Liver (tissue), 9 donors: Measurements from ENCODE around the gene LMOD1. TPM values are rescaled to one million over a fixed set of nuclear protein-coding genes. Genes with fewer than 3 reads are reported as not detected.
"Not testable (repeated sequence)": the region's sequence is repeated elsewhere in the genome, so short reads cannot be mapped to it uniquely, and the experiment has no call there.

Source experiments
- DNase-seq: peaks from one replicate; pipeline ENCODE4 v3.0.0-alpha.2; 2017; ENCODE audit warnings: low spot score
- H3K27ac ChIP-seq, 2 donors: one replicate each; pipeline ENCODE4 v1.7.0; 2013; ENCODE audit warnings: inconsistent platforms in 2 of 2, low read length in 2 of 2, control low read depth in 1 of 2, low read depth in 1 of 2, mild to moderate bottlenecking in 1 of 2
- H3K27me3 ChIP-seq, 4 donors: one replicate each; pipeline versions ENCODE4 v1.6.1 to v1.7.0; 2013; ENCODE audit warnings: low read length in 3 of 4, inconsistent platforms in 1 of 4, mild to moderate bottlenecking in 1 of 4, moderate library complexity in 1 of 4; ENCODE audit not compliant: control insufficient read depth in 4 of 4, insufficient read depth in 4 of 4
- H3K36me3 ChIP-seq, 4 donors: one replicate each; pipeline versions ENCODE4 v1.6.1 to v1.7.0; 2013; ENCODE audit warnings: low read length in 3 of 4, mild to moderate bottlenecking in 3 of 4, low read depth in 1 of 4, moderate library complexity in 1 of 4; ENCODE audit not compliant: control insufficient read depth in 4 of 4, insufficient read depth in 3 of 4
- H3K4me1 ChIP-seq, 4 donors: one replicate each; pipeline versions ENCODE4 v1.6.1 to v1.7.0; 2013; ENCODE audit warnings: low read length in 3 of 4, mild to moderate bottlenecking in 3 of 4, moderate library complexity in 1 of 4; ENCODE audit not compliant: control insufficient read depth in 4 of 4, insufficient read depth in 4 of 4
- H3K4me3 ChIP-seq, 3 donors: one replicate each; pipeline versions ENCODE4 v1.6.1 to v1.7.0; 2013; ENCODE audit warnings: low read length in 3 of 3, control low read depth in 1 of 3, low read depth in 1 of 3, mild to moderate bottlenecking in 1 of 3
- H3K9ac ChIP-seq, 2 donors: one replicate each; pipeline ENCODE4 v1.7.0; 2013; ENCODE audit warnings: low read length in 2 of 2, mild to moderate bottlenecking in 2 of 2, moderate library complexity in 2 of 2, control low read depth in 1 of 2, low read depth in 1 of 2
- H3K9me3 ChIP-seq, 4 donors: one replicate each; pipeline versions ENCODE4 v1.6.1 to v1.7.0; 2013; ENCODE audit warnings: low read length in 3 of 4; ENCODE audit not compliant: control insufficient read depth in 4 of 4
- EGR1 ChIP-seq, 2 donors: IDR thresholded peaks; 2 replicates each; pipeline ENCODE4 v1.6.1; 2016 to 2018; ENCODE audit warnings: antibody characterized with exemption in 2 of 2, low read depth in 2 of 2
- FOXA1 ChIP-seq: IDR thresholded peaks from 2 replicates; pipeline ENCODE4 v1.6.1; 2016; ENCODE audit warnings: antibody characterized with exemption
- HNF4A ChIP-seq, 2 donors: conservative IDR thresholded peaks; 2 replicates each; pipeline ENCODE4 v1.6.1; 2016; ENCODE audit warnings: antibody characterized with exemption in 2 of 2, mild to moderate bottlenecking in 2 of 2
- HNF4G ChIP-seq: IDR thresholded peaks from 2 replicates; pipeline ENCODE4 v1.6.1; 2016; ENCODE audit warnings: antibody characterized with exemption
- JUND ChIP-seq, 2 donors: IDR thresholded peaks; 2 replicates each; pipeline ENCODE4 v1.6.1; 2016; ENCODE audit warnings: antibody characterized with exemption in 2 of 2
- NR2F2 ChIP-seq: IDR thresholded peaks from 2 replicates; pipeline ENCODE4 v1.6.1; 2016; ENCODE audit warnings: antibody characterized with exemption
- RAD21 ChIP-seq, 2 donors: IDR thresholded peaks; 2 replicates each; pipeline ENCODE4 v1.6.1; 2016; ENCODE audit warnings: antibody characterized with exemption in 2 of 2, mild to moderate bottlenecking in 2 of 2
- RXRA ChIP-seq, 2 donors: IDR thresholded peaks; 2 replicates each; pipeline ENCODE4 v1.6.1; 2017 to 2018; ENCODE audit warnings: antibody characterized with exemption in 2 of 2, mild to moderate bottlenecking in 1 of 2
- SP1 ChIP-seq: IDR thresholded peaks from 2 replicates; pipeline ENCODE4 v1.6.1; 2018; ENCODE audit warnings: antibody characterized with exemption, mild to moderate bottlenecking
- TAF1 ChIP-seq: conservative IDR thresholded peaks from 2 replicates; pipeline ENCODE4 v1.6.1; 2016; ENCODE audit warnings: antibody characterized with exemption, mild to moderate bottlenecking
- YY1 ChIP-seq: IDR thresholded peaks from 2 replicates; pipeline ENCODE4 v1.6.1; 2016; ENCODE audit warnings: antibody characterized with exemption, mild to moderate bottlenecking
- ZBTB33 ChIP-seq: IDR thresholded peaks from 2 replicates; pipeline ENCODE4 v1.6.1; 2016; ENCODE audit warnings: antibody characterized with exemption
- WGBS: extraction: QIAGEN DNeasy Blood & Tissue Kit; methylation state at CpG from one replicate; pipeline ENCODE4 v1.1.7; 2013; 5-methylcytosine and 5-hydroxymethylcytosine counted together
- polyA plus RNA-seq, 2 donors: library from polyadenylated mRNA; stranded (reverse) in 1 of 2; unstranded in 1 of 2; fragments of 200-250 nt in 1 of 2; fragments of >200 nt in 1 of 2; fragmentation: Nextera tagmentation in 1 of 2; extraction: Ambion mirVana in 1 of 2; gene quantifications; one replicate each; pipeline versions ENCODE4 v1.2.1 to v1.2.3, GENCODE V29; 2013 to 2015
- total RNA-seq, 2 donors: library from RNA; depleted of rRNA; stranded (reverse); fragments of >200 nt; gene quantifications; one replicate each; pipeline ENCODE4 v1.2.3, GENCODE V29; 2014
- TF ChIP-seq, protein P1 (sequence below): IDR thresholded peaks from 2 replicates; pipeline ENCODE4 v1.6.1; 2016; ENCODE audit warnings: antibody characterized with exemption
- TF ChIP-seq, protein P2 (sequence below): fragments of 150-350 bp; IDR thresholded peaks from 2 replicates; pipeline ENCODE4 v1.5.1; 2017; ENCODE audit warnings: improper control_type of control experiment, low read depth, low read length; ENCODE audit not compliant: missing input control
- donor health status: healthy.
- donor health status: healthy.
- donor health status: healthy.
- donor health status: healthy.
- donor health status: healthy.

The LMOD1 gene
- total and polyA plus RNA-seq, 4 donors = 0.14 to 4.4 (median 2.2) TPM

GRCh38 chr1:201903135-201903534, 43.2 kb downstream of the LMOD1 start:
- H3K4me3 ChIP-seq = no peak overlapping the region
- peaks cover 2 to 19% (median 9%) of the 10 kb centered on the region in 4 donors for H3K4me1 ChIP-seq
- no peak for DNase-seq
- H3K36me3 ChIP-seq = no peaks in the 10 kb centered on the region
- peak; percentile 79 for TF ChIP-seq NR2F2
- no peak for TF ChIP-seq HNF4G
- no peak overlapping the region for H3K27ac ChIP-seq
- no peaks in the 10 kb centered on the region for H3K27me3 ChIP-seq
- no peaks in the 10 kb centered on the region for H3K9me3 ChIP-seq
- no peak overlapping the region for H3K9ac ChIP-seq
- WGBS = 93% methylated on average over 5 of the region's 5 CpGs

DNA sequence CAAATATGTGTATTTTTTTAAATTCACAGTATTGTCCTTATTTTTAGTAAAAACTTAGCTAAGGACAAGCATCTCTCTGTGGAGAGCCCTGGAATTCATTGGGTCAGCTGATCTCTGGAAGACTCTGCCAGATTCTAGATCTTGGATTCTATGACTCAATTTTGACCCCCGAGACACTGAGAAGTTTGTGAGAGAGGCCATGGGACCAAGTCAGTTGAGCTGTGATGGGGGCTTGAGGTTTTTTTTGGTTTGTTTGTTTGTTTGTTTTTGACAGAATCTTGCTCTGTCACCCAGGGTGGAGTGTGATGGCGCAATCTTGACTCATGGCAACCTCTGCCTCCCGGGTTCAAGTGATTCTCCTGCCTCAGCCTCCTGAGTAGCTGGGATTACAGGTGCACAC, 44.1 kb downstream of the LMOD1 start:
- TF ChIP-seq ZBTB33 = no peak
- TF ChIP-seq JUND (IDR thresholded peaks at IDR 0.05) = no peak
- TF ChIP-seq HNF4G = no peak
- TF ChIP-seq RXRA (IDR thresholded peaks at IDR 0.05) = no peak
- no peak for TF ChIP-seq NR2F2
- TF ChIP-seq HNF4A (conservative IDR thresholded peaks at IDR 0.05) = no peak
- TF ChIP-seq RAD21 (IDR thresholded peaks at IDR 0.05) = no peak
- no peak for TF ChIP-seq FOXA1

DNA sequence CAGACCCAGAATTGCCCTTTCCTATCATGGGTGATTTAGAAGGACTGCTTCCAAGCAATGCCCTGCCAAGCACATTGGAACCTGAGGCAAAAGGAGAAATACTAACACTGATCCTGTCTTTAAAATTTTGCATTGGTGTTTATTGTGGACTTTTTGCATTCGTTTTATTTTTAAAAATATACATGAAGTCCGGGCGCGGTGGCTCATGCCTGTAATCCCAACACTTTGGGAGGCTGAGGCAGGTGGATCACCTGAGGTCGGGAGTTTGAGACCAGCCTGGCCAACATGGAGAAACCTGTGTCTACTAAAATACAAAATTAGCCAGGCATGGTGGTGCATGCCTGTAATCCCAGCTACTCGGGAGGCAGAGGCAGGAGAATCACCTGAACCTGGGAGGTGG, 45.3 kb downstream of the LMOD1 start:
- not testable (repeated sequence) for H3K4me3 ChIP-seq, H3K27ac ChIP-seq, H3K9me3 ChIP-seq, H3K36me3 ChIP-seq, DNase-seq, H3K27me3 ChIP-seq, H3K9ac ChIP-seq
- peaks cover 2 to 15% (median 9%) of the 10 kb centered on the region in 4 donors for H3K4me1 ChIP-seq
- whole genome bisulfite sequencing = 93% methylated on average over 6 of the region's 6 CpGs

More for the DNA sequence above, 44.1 kb downstream of the LMOD1 start:
- no peak overlapping the region for H3K4me3 ChIP-seq
- H3K27me3 ChIP-seq = no peaks in the 10 kb centered on the region
- no peak for DNase-seq
- H3K9me3 ChIP-seq = no peaks in the 10 kb centered on the region
- peaks cover 2 to 19% (median 9%) of the 10 kb centered on the region in 4 donors for H3K4me1 ChIP-seq
- H3K27ac ChIP-seq = no peak overlapping the region
- WGBS = 80% methylated on average over 3 of the region's 3 CpGs
- H3K36me3 ChIP-seq = no peaks in the 10 kb centered on the region
- no peak overlapping the region for H3K9ac ChIP-seq

- no peak overlapping the region for H3K4me3 ChIP-seq
- WGBS = 86% methylated on average over 5 of the region's 5 CpGs
- no peak for TF ChIP-seq YY1
- TF ChIP-seq EGR1 (IDR thresholded peaks at IDR 0.05; ENCODE audit: low read depth in 2 of 2) = no peak
- no peak for TF ChIP-seq TAF1
- TF ChIP-seq, protein P1, sequence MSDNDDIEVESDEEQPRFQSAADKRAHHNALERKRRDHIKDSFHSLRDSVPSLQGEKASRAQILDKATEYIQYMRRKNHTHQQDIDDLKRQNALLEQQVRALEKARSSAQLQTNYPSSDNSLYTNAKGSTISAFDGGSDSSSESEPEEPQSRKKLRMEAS = no peak
- TF ChIP-seq FOXA1 = no peak
- TF ChIP-seq, protein P2, sequence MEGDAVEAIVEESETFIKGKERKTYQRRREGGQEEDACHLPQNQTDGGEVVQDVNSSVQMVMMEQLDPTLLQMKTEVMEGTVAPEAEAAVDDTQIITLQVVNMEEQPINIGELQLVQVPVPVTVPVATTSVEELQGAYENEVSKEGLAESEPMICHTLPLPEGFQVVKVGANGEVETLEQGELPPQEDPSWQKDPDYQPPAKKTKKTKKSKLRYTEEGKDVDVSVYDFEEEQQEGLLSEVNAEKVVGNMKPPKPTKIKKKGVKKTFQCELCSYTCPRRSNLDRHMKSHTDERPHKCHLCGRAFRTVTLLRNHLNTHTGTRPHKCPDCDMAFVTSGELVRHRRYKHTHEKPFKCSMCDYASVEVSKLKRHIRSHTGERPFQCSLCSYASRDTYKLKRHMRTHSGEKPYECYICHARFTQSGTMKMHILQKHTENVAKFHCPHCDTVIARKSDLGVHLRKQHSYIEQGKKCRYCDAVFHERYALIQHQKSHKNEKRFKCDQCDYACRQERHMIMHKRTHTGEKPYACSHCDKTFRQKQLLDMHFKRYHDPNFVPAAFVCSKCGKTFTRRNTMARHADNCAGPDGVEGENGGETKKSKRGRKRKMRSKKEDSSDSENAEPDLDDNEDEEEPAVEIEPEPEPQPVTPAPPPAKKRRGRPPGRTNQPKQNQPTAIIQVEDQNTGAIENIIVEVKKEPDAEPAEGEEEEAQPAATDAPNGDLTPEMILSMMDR = no peak
- TF ChIP-seq SP1 = no peak
- TF ChIP-seq NR2F2 = no peak
- TF ChIP-seq ZBTB33 = no peak
- no peak for TF ChIP-seq HNF4G
- TF ChIP-seq JUND (IDR thresholded peaks at IDR 0.05) = no peak
- TF ChIP-seq RAD21 (IDR thresholded peaks at IDR 0.05) = no peak
Observed at GRCh38 chr1:201900476-201900875, 45.9 kb downstream of the LMOD1 start.

More at GRCh38 chr1:201900476-201900875, 45.9 kb downstream of the LMOD1 start:
- Histone ChIP-seq H3K4me1 (peaks cover 0 to 11% (median 6%) of the 10 kb centered on the region in 4 donors), H3K36me3 (no peaks in the 10 kb centered on the region), H3K9me3 (no peaks in the 10 kb centered on the region), H3K27ac (no peak overlapping the region), H3K9ac (no peak overlapping the region), H3K27me3 (no peaks in the 10 kb centered on the region)
- no peak for DNase-seq
